Transverse colon (tissue), 4 donors: Measurements from ENCODE around the gene FRMPD4. TPM values are rescaled to one million over a fixed set of nuclear protein-coding genes. Genes with fewer than 3 reads are reported as not detected.

Experiments used
- DNase-seq: peaks from one replicate; pipeline ENCODE4 v3.0.0-alpha.2; 2019
- H3K27ac ChIP-seq, 4 donors: fragments of 200-600 bp; sonication (generic); 2 replicates each; pipeline ENCODE4 v1.5.1; 2016 to 2018; ENCODE audit warnings: inconsistent platforms in 4 of 4
- H3K27me3 ChIP-seq: fragments of 200-600 bp; sonication (generic); 2 replicates; pipeline ENCODE4 v1.5.1; 2017; ENCODE audit warnings: inconsistent platforms
- H3K36me3 ChIP-seq, 4 donors: fragments of 200-600 bp; sonication (generic); 2 replicates each; pipeline ENCODE4 v1.5.1; 2017 to 2019; ENCODE audit warnings: inconsistent platforms in 4 of 4
- H3K4me1 ChIP-seq, 4 donors: fragments of 200-600 bp; sonication (generic); 2 replicates each; pipeline ENCODE4 v1.5.1; 2017 to 2020; ENCODE audit warnings: inconsistent platforms in 4 of 4
- H3K4me3 ChIP-seq, 4 donors: fragments of 200-600 bp; sonication (generic); 1 replicate in 1 of 4; 2 replicates in 3 of 4; pipeline versions ENCODE4 v1.5.1 to v1.6.1; 2017 to 2019; ENCODE audit warnings: inconsistent platforms in 4 of 4
- H3K9me3 ChIP-seq, 2 donors: fragments of 200-600 bp; sonication (generic); 2 replicates each; pipeline ENCODE4 v1.5.1; 2017 to 2019; ENCODE audit warnings: inconsistent platforms in 2 of 2
- EP300 ChIP-seq: sonication (generic); formaldehyde crosslinking; IDR thresholded peaks from one replicate; pipeline ENCODE4 v1.6.1; 2017; ENCODE audit warnings: antibody characterized with exemption, low read depth
- POLR2A ChIP-seq: fragments of 450-650 bp; IDR thresholded peaks from one replicate; pipeline ENCODE4 v1.6.1; 2016; ENCODE audit warnings: antibody characterized with exemption, mild to moderate bottlenecking, moderate library complexity
- POLR2AphosphoS5 ChIP-seq, 3 donors: sonication (generic); formaldehyde crosslinking; IDR thresholded peaks; one replicate each; pipeline ENCODE4 v1.6.1; 2016; ENCODE audit warnings: antibody characterized with exemption in 3 of 3
- WGBS, 2 donors: methylation state at CpG; one replicate each; pipeline ENCODE4 v1.1.5; 2018; ENCODE audit warnings: low coverage in 1 of 2; 5-methylcytosine and 5-hydroxymethylcytosine counted together
- in situ Hi-C, 4 donors: fragments of 200-750 bp; cut with MboI; loops; one replicate each; pipeline versions ENCODE4 v1.15.0 to v1.15.1; 2017; ENCODE audit warnings: low sequenced_read_pairs in 3 of 4, low pct_ligation_motif_present in 1 of 4, low pct_unique_long_range_greater_than_20kb in 1 of 4
- intact Hi-C: fragments of 100-400 bp; cut with DNase I; formaldehyde crosslinking; loops from one replicate; pipeline ENCODE4 v1.15.1; 2023; ENCODE audit warnings: low total_unique reads
- total RNA-seq, 4 donors: library from RNA; depleted of rRNA; stranded (reverse); fragments of >200 nt; gene quantifications; one replicate each; pipeline ENCODE4 v1.1.0, GENCODE V29; 2016
- TF ChIP-seq, protein P1 (sequence below), 5 experiments: fragments of 200-600 bp in 3 of 5; fragments of 450-650 bp in 2 of 5; sonication (generic) in 3 of 5; IDR thresholded peaks; 1 replicate in 2 of 5; 2 replicates in 3 of 5; pipeline ENCODE4 v1.5.1; 2016 to 2017; ENCODE audit warnings: antibody characterized with exemption in 5 of 5, inconsistent platforms in 3 of 5, mild to moderate bottlenecking in 2 of 5, moderate library complexity in 1 of 5

The FRMPD4 gene
- total RNA-seq, 4 donors from 2014 or later: 0.79 to 1.5 (median 0.82) TPM; not detected in 1

DNA sequence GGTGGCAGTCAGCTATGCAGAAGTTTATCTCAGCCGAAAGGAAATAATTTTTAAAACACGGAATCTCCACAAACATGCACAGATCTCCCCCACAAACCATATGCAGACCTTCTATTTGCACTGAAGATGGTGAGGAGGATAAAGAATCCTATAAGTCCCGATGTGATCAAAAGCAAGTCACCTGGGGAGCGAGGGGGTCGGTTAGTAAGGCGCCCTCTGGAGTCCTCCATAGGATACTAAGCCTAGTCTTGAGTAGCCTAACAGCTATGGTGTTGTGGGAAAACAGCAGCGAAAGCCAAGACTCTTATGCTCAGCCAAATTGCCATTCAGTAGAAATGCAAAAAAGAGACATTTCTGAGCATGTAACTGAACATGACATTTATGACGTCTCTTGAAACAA is 210.9 kb downstream of the FRMPD4 start:
- H3K27me3 ChIP-seq: no peaks in the 10 kb centered on the region
- no peaks in the 10 kb centered on the region for H3K36me3 ChIP-seq
- TF ChIP-seq EP300: no peak
- TF ChIP-seq, protein P1, sequence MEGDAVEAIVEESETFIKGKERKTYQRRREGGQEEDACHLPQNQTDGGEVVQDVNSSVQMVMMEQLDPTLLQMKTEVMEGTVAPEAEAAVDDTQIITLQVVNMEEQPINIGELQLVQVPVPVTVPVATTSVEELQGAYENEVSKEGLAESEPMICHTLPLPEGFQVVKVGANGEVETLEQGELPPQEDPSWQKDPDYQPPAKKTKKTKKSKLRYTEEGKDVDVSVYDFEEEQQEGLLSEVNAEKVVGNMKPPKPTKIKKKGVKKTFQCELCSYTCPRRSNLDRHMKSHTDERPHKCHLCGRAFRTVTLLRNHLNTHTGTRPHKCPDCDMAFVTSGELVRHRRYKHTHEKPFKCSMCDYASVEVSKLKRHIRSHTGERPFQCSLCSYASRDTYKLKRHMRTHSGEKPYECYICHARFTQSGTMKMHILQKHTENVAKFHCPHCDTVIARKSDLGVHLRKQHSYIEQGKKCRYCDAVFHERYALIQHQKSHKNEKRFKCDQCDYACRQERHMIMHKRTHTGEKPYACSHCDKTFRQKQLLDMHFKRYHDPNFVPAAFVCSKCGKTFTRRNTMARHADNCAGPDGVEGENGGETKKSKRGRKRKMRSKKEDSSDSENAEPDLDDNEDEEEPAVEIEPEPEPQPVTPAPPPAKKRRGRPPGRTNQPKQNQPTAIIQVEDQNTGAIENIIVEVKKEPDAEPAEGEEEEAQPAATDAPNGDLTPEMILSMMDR (IDR thresholded peaks at IDR 0.05): no peak
- no peak for TF ChIP-seq POLR2A
- TF ChIP-seq POLR2AphosphoS5 (IDR thresholded peaks at IDR 0.05): no peak
- H3K4me1 ChIP-seq: no peaks in the 10 kb centered on the region
- intact Hi-C loops (no loop called here), in situ Hi-C loops (no loop called here)
- WGBS, 2 donors: 51% methylated on average over 8 of the region's 8 CpGs; no CpG with 5 or more reads in 1 of the 2 donors
- H3K9me3 ChIP-seq: no peaks in the 10 kb centered on the region
- no peak overlapping the region for H3K4me3 ChIP-seq
- H3K27ac ChIP-seq: no peak overlapping the region
- no peak for DNase-seq

DNA sequence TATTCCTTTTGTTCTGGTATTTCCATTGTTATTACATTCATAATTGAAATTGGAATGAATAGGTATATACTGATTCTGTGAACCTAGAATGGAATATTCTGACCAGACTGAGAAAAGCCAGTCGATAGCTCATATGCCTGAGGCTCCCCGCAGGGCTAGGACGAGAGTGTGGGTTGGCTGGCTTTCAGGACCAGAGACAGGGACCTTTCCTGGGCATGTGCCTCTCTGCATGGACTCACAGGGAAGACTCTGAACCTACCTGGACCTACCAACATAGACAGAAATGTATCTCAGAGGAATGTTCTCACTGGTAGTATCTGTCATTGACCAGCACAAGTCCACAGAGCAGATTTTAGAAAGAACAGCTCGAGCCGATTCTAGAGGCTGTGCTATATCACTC is 214.6 kb downstream of the FRMPD4 start:
- Histone ChIP-seq H3K36me3 (no peaks in the 10 kb centered on the region), H3K4me3 (no peak overlapping the region), H3K27ac (no peak overlapping the region), H3K9me3 (no peaks in the 10 kb centered on the region), H3K27me3 (no peaks in the 10 kb centered on the region), H3K4me1 (no peaks in the 10 kb centered on the region)
- intact Hi-C loops: no loop called here
- 71% methylated on average over 5 of the region's 5 CpGs; no CpG with 5 or more reads in 1 of the 2 donors for WGBS, 2 donors
- TF ChIP-seq POLR2AphosphoS5 (IDR thresholded peaks at IDR 0.05): no peak
- TF ChIP-seq, protein P1 (IDR thresholded peaks at IDR 0.05): no peak
- TF ChIP-seq POLR2A: no peak
- no peak for TF ChIP-seq EP300
- DNase-seq: no peak
- in situ Hi-C loops: no loop called here

- intact Hi-C loops: no loop called here
- H3K4me1 ChIP-seq: no peaks in the 10 kb centered on the region
- TF ChIP-seq POLR2A (no peak), POLR2AphosphoS5 (IDR thresholded peaks at IDR 0.05) (no peak), EP300 (no peak)
- TF ChIP-seq, protein P1 (IDR thresholded peaks at IDR 0.05): no peak
These were observed 222.1 kb downstream of the FRMPD4 start for GRCh38 chrX:12360383-12360782.

DNA sequence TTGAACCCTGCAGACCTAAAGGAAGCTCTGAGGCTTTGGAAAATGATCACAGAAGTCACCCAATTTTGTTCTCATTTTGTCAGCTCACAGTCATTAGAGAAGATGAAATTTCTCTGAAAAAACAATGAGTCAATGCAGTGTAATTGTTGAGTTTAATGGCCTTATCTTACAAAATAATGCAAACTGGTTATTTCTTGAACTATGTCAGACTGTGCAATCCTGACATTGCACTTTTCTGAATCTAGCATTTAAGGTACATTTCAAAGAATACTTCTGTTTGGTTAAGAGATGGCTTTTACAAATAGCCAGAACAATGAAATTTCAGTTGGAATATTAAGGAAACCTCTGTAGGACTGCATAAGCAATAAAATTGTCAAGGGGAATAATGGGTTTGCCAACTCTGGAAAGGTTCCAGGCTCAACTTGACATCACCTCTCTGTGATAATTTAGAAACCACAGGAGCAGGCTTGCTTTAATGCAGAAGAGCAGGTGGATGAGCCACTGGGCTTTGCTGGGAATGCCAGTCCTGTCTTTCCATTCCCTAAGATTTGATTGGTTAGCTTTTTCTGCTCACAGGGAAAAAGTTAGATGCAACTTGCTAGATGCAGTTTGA is 222.8 kb downstream of the FRMPD4 start:
- H3K9me3 ChIP-seq: no peaks in the 10 kb centered on the region
- no peak overlapping the region for H3K27ac ChIP-seq
- no peaks in the 10 kb centered on the region for H3K36me3 ChIP-seq
- no peaks in the 10 kb centered on the region for H3K27me3 ChIP-seq
- intact Hi-C loops: no loop called here
- in situ Hi-C loops: no loop called here
- H3K4me1 ChIP-seq: no peaks in the 10 kb centered on the region
- DNase-seq: no peak
- H3K4me3 ChIP-seq: no peak overlapping the region
- TF ChIP-seq EP300 (no peak), POLR2A (no peak), POLR2AphosphoS5 (IDR thresholded peaks at IDR 0.05) (no peak)
- TF ChIP-seq, protein P1 (IDR thresholded peaks at IDR 0.05): no peak

More at GRCh38 chrX:12360383-12360782, 222.1 kb downstream of the FRMPD4 start:
- H3K4me3 ChIP-seq: no peak overlapping the region
- H3K9me3 ChIP-seq: no peaks in the 10 kb centered on the region
- no peak overlapping the region for H3K27ac ChIP-seq
- H3K27me3 ChIP-seq: no peaks in the 10 kb centered on the region
- no peaks in the 10 kb centered on the region for H3K36me3 ChIP-seq
- WGBS, 2 donors: 46% methylated on average over 2 of the region's 2 CpGs; no CpG with 5 or more reads in 1 of the 2 donors
- DNase-seq: no peak
- in situ Hi-C loops: no loop called here
